Activated CD4-positive, alpha-beta T cell treated with anti-CD3 and anti-CD28 coated beads for 48 hours (primary cell): ENCODE data around the gene PMEPA1.

Experiments used
- DNase-seq: peaks from one replicate; pipeline ENCODE4 v3.0.0-alpha.2; 2020

The PMEPA1 gene, protein sequence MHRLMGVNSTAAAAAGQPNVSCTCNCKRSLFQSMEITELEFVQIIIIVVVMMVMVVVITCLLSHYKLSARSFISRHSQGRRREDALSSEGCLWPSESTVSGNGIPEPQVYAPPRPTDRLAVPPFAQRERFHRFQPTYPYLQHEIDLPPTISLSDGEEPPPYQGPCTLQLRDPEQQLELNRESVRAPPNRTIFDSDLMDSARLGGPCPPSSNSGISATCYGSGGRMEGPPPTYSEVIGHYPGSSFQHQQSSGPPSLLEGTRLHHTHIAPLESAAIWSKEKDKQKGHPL

GRCh38 chr20:57709823-57710799 is at the start of gene PMEPA1:
PMEPA1 (minus strand) TSS chr20:57710015; CDS start chr20:57709582, 433 bp downstream.
- DNase-seq: peak; percentile 91

DNA sequence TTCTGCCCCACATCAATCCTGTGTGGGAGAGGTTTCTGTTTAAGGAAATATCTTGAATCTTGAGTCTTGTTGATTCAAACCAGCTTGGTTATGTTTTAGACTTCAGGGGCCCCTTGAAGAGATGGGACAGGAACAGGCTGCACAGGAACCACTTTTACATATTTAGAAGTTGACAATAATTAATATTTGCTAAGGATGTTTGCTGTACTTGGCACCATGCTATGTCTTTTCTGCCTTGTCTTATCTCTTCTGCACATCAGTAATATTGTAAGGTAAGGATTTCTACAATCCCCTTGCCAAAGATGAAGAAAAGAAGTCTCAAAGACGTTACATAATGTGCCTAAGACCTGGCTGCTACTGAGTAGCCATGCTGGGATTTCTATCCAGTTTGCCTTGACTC is 48.0 kb upstream of the PMEPA1 start:
- DNase-seq: no peak

DNA sequence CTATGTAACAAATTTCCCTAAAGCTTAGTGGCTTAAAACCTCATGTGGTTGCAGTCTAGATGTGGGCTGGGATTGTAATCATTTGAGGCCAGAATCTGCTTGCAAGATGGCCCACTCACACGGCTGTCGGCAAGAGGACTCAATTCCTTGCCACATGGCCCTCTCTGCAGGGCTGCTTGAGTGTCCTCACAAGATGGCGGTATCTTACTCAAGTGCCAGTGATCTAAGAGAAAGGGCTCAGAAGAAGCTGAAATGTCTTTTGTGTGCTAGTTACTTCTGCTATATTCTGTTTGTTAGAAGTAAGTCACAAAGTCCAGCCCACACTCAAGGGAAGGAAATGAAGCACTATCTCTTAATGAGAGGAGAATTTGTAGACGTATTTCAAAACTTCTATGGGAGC is 47.1 kb upstream of the PMEPA1 start:
- DNase-seq: no peak

GRCh38 chr20:57756213-57756612 is 46.4 kb upstream of the PMEPA1 start:
- no peak for DNase-seq

DNA sequence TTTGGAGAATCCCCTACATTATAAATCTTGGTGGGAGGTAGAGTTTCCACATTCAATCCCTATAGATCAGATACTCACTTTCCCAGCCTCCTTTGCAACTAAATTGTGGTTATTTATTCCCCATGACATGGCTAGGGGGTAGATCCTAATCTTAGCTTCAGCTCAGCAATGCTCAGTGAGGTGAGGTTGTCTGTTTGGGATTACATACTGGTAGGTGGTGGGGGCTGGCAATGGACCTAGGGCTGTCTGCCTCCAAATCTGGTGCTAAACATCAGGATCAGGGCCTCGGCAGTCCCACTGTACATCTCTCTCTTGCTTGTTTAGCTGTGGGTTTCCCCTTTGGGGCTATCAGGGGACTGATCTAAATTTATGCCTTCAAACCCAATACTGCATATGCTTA is 45.8 kb upstream of the PMEPA1 start:
- DNase-seq: no peak

DNA sequence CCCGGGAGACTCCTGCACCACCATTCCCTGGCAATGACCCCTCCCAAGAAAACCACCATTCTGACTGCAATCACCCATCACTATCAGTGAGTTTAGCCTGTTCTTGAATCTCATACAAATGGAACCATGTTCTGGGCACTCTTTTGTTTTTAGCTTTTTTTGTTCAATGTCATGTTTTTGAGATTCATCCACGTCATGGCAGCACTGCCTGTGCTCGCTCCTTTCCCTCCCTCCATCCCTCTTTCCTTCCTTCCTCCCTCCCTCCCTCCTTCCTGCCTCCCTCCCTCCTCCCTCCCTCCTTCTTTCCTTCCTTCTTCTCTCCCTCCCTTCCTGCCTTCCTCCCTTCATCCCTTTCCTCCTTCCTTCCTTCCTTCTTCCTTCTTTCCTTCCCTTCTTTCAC is 44.4 kb upstream of the PMEPA1 start:
- DNase-seq: no peak

GRCh38 chr20:57753332-57754164 is 43.7 kb upstream of the PMEPA1 start:
- DNase-seq: no peak

DNA sequence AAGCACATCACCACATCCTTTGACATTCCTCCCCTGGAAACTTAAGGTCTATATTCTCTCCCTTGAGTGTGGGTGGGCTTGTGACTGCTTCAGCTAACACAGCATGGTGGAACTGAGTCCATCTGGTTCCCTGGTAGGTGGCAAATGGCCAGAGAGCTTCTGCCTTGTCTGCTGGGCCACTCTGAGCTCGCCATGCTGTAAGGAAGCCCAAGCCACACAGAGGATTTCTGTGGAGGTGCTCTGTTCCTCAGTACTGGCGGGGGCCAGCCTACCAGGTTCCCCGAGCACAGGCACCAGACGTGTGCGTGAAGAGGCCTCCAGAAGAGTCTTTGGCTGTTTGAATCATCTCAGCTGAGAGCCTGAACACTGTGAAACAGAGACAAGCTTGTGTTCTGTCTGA is 41.6 kb upstream of the PMEPA1 start:
- DNase-seq: no peak

- DNase-seq: no peak
Observed at GRCh38 chr20:57749869-57750268, 40.1 kb upstream of the PMEPA1 start.

- no peak for DNase-seq
Observed at GRCh38 chr20:57749131-57749690, 39.4 kb upstream of the PMEPA1 start.

GRCh38 chr20:57748601-57749130 is 38.9 kb upstream of the PMEPA1 start:
- DNase-seq: peak; percentile 66

DNA sequence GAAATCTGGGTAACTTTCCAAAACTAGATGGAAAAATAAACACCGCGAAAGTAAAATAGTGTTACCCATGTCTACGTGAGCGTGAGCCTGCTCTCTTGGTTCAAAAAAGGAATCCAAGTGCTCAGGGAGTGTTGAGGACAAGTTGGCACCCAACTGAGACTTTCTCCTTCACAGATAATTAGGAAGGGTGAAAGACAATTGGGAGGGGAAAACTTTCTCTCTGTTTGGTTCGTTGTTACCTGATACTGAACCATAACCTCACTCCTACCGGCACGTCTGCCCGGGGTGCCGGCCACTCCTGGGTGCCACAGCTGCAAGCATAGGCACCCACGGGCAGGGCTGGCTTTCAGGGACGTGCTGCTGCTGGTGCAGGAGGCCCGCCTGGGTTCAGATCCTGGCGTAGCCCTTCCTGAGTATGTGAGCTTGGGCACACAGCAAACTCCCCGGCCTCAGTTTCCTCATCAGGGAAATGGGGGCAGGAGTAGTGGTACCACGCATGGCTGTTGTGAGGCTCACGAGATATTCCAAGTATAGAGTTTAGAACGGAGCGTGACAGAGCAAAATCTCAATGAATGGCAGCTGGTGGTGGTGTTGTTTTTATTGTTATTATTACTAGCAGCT is 38.2 kb upstream of the PMEPA1 start:
- DNase-seq: no peak

- DNase-seq: no peak
Observed at GRCh38 chr20:57746832-57747404, 37.1 kb upstream of the PMEPA1 start.

DNA sequence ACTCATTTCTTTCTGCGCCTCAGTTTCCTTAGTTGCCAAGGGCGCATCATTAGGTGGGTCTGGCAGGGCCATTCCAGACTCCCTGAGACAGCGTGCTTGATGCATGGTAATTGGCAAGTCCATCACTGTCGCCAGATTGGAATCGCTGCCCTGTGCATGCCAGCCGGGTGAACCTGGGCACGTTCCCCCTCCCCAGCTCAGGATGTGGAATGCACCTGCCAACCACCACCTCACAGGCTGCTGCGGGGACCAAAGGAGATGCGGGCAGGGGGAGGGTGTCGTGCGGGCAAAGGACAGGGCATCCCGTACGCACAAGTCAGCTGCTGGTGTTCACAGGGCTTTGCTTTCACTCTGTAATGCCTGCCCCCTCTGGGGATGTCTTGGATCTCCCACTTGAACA is 36.4 kb upstream of the PMEPA1 start:
- no peak for DNase-seq

GRCh38 chr20:57744206-57744605 is 34.4 kb upstream of the PMEPA1 start:
- no peak for DNase-seq

DNA sequence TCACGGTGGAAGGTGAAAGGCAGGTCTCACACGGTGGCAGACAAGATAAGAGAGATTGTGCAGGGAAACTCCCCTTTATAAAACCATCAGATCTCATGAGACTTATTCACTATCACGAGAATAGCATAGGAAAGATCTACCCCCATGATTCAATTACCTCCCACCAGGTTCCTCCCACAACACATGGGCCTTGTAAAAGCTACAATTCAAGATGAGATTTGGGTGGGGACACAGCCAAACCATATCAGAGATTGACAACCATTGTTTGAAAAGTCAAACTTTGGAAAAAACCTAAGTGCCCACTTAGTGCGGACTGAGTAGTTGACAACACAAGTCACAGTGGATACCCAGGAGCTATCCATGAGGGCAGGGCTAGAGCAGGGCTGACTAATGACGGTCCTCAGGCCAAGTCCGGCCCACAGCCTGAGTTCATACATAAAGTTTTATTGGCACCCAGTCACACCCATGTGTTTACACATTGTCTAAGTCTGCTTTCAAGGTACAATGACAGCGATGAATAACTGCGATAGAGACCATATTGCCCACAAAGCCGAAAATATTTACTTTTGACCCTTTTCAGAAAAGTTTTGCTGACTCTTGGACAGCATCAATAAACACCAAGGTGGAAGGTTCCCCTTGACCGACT is 33.8 kb upstream of the PMEPA1 start:
- DNase-seq: no peak

GRCh38 chr20:57742507-57743181 is 32.8 kb upstream of the PMEPA1 start:
- no peak for DNase-seq

GRCh38 chr20:57738484-57738883 is 28.7 kb upstream of the PMEPA1 start:
- no peak for DNase-seq

DNA sequence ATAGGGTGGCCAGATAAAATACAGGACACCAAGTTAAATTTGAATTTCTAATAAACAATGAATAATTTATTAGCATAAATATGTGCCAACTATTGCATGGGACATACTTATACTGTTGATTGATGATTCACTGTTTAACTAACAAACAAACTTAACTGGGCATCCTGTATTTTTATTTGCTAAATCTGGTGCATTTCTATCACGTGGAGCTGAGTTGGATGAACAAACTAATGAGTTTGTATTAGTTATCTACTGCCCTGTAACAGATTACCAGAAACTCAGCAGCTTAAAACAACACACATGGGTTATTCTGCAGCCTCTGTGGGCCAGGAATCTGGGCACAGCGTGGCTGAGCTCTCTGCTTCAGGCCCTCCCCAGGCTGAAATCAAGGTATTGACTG is 28.2 kb upstream of the PMEPA1 start:
- DNase-seq: no peak

GRCh38 chr20:57737349-57737748 is 27.5 kb upstream of the PMEPA1 start:
- no peak for DNase-seq
